NCI-H1105 (cell line): ENCODE measurements around the gene PTPRZ1.

Experiments used
- DNase-seq: peaks from one replicate; lab custom pipeline; 2025; lab: John Stamatoyannopoulos, UW

Gene PTPRZ1

GRCh38 chr7:121872831-121873288 lies at the start of gene PTPRZ1:
TSS of gene PTPRZ1 (plus strand) at chr7:121873161. CDS start at chr7:121873500, 339 bp downstream.
- peak; percentile 25 for DNase-seq

- DNase-seq = no peak
These were observed 48.7 kb upstream of the PTPRZ1 start for GRCh38 chr7:121824276-121824675.

DNA sequence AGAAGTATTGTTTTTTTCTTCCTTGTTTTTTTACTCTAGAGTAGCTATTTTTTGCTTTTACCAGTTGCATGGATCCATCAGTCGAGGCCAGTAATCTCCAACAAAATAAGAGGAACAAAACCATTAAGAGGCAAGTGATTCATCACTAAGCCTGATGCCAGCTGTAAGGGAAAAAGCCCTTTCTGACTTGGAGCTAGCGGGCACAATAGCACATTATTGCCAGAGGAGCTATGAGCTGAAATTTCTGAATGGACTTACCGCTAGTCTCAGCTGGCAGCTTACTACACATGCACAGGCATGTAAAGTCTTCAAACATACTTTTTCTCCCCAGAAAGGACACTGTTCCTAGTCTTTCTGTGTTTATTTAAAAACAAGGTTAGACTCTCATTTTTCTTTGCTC lies 41.6 kb upstream of the PTPRZ1 start:
- peak; percentile 21 for DNase-seq

GRCh38 chr7:121831801-121832200 lies 41.2 kb upstream of the PTPRZ1 start:
- DNase-seq = peak; percentile 77

GRCh38 chr7:121832347-121832746 lies 40.6 kb upstream of the PTPRZ1 start:
- peak; percentile 48 for DNase-seq

- DNase-seq = no peak
These were observed 39.0 kb upstream of the PTPRZ1 start for GRCh38 chr7:121833991-121834390.

DNA sequence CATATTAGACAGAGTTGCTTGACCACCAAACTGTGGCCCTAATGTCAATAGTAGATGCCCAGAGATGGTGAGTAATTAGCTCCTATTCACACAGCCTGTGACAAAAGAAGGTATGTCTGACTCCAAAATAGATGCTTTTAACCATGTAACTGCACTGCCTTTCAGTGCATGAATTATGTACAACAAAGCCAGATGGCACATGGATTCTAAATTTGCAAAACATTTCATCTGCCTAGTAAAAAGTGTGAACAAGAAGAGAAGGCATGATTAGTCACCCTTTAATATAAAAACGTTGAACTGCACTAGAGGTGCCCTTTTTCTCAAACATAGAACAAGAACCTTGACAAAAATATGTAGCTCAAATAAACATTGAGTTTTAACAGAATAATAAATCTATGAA lies 35.5 kb upstream of the PTPRZ1 start:
- DNase-seq = no peak

DNA sequence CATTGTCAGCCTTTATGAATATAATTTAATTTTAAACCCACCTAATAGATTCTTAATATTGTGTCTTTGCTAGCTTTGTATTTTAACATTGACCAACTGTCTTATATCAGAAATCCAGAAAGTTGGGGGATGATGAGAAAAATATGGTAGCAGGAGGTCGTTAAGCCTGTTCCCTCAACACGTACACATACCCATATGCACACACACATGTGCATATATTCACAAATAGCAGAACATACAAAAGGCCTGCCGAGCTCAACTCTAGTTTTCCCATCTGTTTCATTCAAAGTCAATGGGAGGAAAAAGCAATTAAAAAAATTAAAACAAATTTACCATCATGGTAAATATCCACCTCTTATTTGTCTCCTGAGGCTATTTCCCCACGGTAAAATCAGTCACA lies 25.9 kb upstream of the PTPRZ1 start:
- no peak for DNase-seq

- no peak for DNase-seq
These were observed 19.7 kb upstream of the PTPRZ1 start for GRCh38 chr7:121853307-121853706.

- no peak for DNase-seq
These were observed 12.0 kb upstream of the PTPRZ1 start for GRCh38 chr7:121860953-121861352.

GRCh38 chr7:121862591-121862990 lies 10.4 kb upstream of the PTPRZ1 start:
- no peak for DNase-seq

GRCh38 chr7:121871188-121871587 lies 1.8 kb upstream of the PTPRZ1 start:
- DNase-seq = no peak

DNA sequence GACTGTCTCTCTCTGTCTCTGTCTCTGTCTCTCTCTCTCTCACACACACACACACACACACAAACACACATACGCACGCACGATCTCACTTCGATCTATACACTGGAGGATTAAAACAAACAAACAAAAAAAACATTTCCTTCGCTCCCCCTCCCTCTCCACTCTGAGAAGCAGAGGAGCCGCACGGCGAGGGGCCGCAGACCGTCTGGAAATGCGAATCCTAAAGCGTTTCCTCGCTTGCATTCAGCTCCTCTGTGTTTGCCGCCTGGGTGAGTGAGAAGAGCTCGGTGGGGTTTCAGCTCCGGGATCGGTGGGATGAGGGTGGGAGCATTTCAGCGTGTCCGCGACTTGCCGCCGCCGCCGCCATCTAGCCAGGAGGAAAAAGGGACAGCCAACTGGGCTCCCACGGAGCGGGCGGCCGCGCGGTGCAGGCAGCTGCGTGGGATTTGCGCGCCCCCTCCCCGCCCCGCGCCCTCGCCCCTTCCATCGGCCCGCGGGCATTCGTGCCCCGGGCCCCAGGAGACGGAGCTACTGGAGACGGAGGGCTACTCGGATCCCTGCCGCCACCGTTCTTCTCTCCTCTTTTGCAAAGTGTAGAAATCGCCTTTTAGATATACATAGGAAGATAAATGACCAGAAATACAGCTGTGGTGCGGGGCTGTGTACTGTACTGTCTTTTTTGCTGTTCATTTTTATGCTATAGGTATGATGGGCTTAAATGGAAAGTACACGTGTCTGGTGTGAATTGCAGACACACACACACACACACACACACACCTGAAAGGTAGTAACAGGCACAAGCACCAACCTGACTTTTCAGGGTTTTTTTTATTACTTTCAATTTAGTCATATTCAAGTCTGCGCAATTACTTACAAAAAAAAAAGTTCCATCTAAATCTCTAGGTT lies 581 bp downstream of the PTPRZ1 start:
- DNase-seq = peak; percentile 35

DNA sequence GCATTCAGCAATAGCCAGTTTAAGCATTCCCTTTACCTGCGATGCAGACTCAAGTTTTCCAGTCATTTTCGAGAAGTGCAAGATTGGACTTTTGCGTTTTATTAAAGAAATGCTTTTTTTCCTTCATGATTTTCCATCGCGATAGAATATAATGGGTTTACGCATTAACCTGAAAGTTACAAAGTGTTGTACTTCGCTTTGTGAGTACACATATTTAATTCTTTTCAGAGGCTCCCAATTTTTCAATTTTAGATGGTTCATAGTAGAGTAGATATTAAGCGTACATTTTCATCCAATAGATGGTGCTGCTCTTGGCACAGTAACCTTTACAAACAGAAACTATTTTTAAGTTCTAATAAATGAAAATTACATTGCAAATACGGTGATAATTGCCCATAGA lies 1.3 kb downstream of the PTPRZ1 start:
- no peak for DNase-seq

DNA sequence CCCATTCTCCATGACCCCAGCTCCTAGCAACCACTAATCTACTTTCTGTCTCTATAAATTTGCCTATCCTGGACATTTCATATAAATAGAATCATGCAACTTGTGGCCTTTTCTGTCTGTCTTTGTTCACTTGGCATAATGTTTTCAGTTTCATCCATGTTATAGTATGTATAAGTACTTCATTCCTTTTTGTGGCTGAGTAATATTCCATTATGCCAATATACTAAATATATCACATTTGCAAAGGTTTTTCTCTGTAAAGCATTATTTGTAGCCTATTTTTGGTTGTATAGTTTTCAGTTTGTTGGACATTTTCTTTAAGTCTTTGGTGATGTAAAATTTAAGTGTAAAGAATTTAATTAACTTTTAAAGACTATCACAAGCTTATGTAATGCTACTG lies 2.2 kb downstream of the PTPRZ1 start:
- no peak for DNase-seq

GRCh38 chr7:121876656-121877500 lies 3.9 kb downstream of the PTPRZ1 start:
- DNase-seq = no peak

- no peak for DNase-seq
These were observed 6.0 kb downstream of the PTPRZ1 start for GRCh38 chr7:121878918-121879464.

GRCh38 chr7:121879544-121879943 lies 6.6 kb downstream of the PTPRZ1 start:
- no peak for DNase-seq

DNA sequence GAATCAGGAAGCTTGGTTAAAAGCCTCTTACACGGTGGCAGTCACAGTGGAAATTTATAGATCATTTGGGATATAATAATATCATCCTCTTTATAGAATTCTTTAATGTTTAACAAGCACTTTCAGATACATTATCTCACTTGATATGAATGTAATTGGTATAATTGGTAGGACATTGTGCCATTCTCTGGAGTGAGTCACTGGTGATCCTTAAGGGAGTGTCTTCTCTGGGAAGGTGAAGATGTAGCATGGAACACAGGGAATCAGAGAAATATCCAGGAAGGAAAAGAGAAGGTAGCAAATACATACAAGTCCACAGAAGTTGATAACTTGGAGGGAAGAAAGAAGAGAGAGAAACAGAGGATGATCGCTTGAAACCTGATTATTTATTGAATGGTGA lies 9.8 kb downstream of the PTPRZ1 start:
- DNase-seq = no peak

GRCh38 chr7:121885166-121885920 lies 12.4 kb downstream of the PTPRZ1 start:
- DNase-seq = no peak

DNA sequence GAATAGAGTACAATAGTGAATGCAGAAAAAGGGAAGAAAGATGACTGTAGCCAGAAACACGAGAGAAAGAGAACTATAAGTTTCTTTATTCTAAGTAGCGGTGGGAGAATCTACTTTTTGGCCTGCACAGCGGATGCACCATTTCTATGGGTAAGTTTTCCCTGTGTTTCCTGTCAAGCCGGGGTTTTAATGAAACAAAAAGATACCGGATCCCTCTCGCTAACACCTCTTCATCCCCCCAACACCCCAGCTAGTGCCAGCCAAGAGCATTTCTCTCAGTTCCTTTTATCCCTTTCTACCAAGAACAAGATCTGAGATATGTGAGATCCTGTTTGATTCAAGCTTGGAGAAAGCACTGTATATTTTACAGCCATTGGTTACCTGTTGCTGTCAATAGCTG lies 14.7 kb downstream of the PTPRZ1 start:
- DNase-seq = no peak

GRCh38 chr7:121890833-121891232 lies 17.9 kb downstream of the PTPRZ1 start:
- no peak for DNase-seq
